K562 (cell line): ENCODE data around the gene COG2.

ENCODE experiments used
- CEBPB ChIP-seq: fragments of 450-650 bp; IDR thresholded peaks from 2 replicates; pipeline ENCODE4 v1.6.1; 2016; ENCODE audit warnings: missing genetic modification characterization, missing compliant biosample characterization
- ETV5 ChIP-seq: sonication (generic); formaldehyde crosslinking; IDR thresholded peaks from 2 replicates; pipeline ENCODE4 v1.4.0; 2020; ENCODE audit warnings: low read depth, mild to moderate bottlenecking, missing genetic modification reagents
- ETV6 ChIP-seq, 3 experiments: fragments of 150-350 bp in 1 of 3; sonication (generic) in 1 of 3; formaldehyde crosslinking in 1 of 3; IDR thresholded peaks; 2 replicates each; pipeline versions ENCODE4 v1.6.1 to v1.8.0; 2014 to 2022; ENCODE audit warnings: borderline replicate concordance in 2 of 3, low read depth in 2 of 3, antibody characterized with exemption in 1 of 3, low read length in 1 of 3, mild to moderate bottlenecking in 1 of 3, missing genetic modification reagents in 1 of 3
- GTF2F1 ChIP-seq: IDR thresholded peaks from 2 replicates; pipeline ENCODE4 v1.6.1; 2011; ENCODE audit warnings: low read depth, low read length, improper control_type of control experiment
- KDM5B ChIP-seq: fragments of 200-600 bp; sonication (generic); IDR thresholded peaks from 2 replicates; pipeline ENCODE4 v1.6.1; 2012; ENCODE audit warnings: low read depth, mild to moderate bottlenecking, moderate library complexity, low read length, control low read depth, inconsistent platforms; ENCODE audit not compliant: insufficient replicate concordance
- TAF7 ChIP-seq: fragments of 450-650 bp; IDR thresholded peaks from 2 replicates; pipeline ENCODE4 v1.6.1; 2016; ENCODE audit warnings: missing genetic modification characterization, missing compliant biosample characterization
- TARDBP ChIP-seq: fragments of 450-650 bp; IDR thresholded peaks from 2 replicates; pipeline ENCODE4 v1.6.1; 2016
- ZFP30 ChIP-seq: fragments of 250-450 bp; sonication (Bioruptor Pico); IDR thresholded peaks from 2 replicates; pipeline ENCODE4 v1.8.0; 2022; ENCODE audit warnings: moderate library complexity, mild to moderate bottlenecking, inconsistent platforms, borderline replicate concordance
- TF ChIP-seq, protein P1 (sequence below), 3 experiments: IDR thresholded peaks in 2 of 3; conservative IDR thresholded peaks in 1 of 3; 2 replicates each; pipeline ENCODE4 v1.5.1; 2011 to 2012; ENCODE audit warnings: low read length in 3 of 3, mild to moderate bottlenecking in 3 of 3, control low read depth in 2 of 3, improper control_type of control experiment in 1 of 3, inconsistent platforms in 1 of 3, low read depth in 1 of 3, mixed read lengths in 1 of 3, moderate library complexity in 1 of 3; ENCODE audit not compliant: insufficient read depth in 2 of 3
- TF ChIP-seq, protein P2 (sequence below): sonication (generic); IDR thresholded peaks from 2 replicates; pipeline ENCODE4 v1.6.1; 2016

DNA sequence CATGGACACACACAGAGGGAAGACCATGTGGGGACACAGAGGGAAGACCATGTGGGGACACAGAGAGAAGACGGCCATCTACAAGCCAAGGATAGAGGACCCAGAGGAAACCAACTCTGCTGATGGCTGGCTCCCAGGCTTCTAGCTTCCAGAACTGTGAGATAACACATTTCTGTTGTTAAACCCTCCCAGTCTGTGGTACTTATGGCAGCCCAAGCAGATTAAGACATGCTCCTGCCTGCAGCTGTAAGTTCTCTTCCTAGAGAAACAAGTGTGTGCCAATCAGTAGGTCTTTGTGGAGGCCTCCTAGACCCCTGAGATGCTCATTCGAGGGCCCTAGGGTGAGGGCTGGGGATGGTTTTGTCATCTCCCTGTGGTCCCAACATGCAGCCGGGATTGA, 69.0 kb downstream of the COG2 start:
- TF ChIP-seq CEBPB (tag) (no peak), TAF7 (tag) (no peak), ETV5 (no peak), KDM5B (no peak), ZFP30 (CRISPR knock-in tag) (no peak), TARDBP (no peak), GTF2F1 (no peak), ETV6 (IDR thresholded peaks at IDR 0.05; ENCODE audit: borderline replicate concordance in 1 of 2, low read depth in 2 of 2, low read length in 1 of 2) (no peak), ETV6 (CRISPR knock-in tag; IDR thresholded peaks at IDR 0.05; ENCODE audit: borderline replicate concordance) (no peak)
- TF ChIP-seq, protein P1, sequence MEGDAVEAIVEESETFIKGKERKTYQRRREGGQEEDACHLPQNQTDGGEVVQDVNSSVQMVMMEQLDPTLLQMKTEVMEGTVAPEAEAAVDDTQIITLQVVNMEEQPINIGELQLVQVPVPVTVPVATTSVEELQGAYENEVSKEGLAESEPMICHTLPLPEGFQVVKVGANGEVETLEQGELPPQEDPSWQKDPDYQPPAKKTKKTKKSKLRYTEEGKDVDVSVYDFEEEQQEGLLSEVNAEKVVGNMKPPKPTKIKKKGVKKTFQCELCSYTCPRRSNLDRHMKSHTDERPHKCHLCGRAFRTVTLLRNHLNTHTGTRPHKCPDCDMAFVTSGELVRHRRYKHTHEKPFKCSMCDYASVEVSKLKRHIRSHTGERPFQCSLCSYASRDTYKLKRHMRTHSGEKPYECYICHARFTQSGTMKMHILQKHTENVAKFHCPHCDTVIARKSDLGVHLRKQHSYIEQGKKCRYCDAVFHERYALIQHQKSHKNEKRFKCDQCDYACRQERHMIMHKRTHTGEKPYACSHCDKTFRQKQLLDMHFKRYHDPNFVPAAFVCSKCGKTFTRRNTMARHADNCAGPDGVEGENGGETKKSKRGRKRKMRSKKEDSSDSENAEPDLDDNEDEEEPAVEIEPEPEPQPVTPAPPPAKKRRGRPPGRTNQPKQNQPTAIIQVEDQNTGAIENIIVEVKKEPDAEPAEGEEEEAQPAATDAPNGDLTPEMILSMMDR (IDR thresholded peaks at IDR 0.05 in 2 of 3, conservative IDR thresholded peaks at IDR 0.05 in 1 of 3; ENCODE audit: insufficient read depth in 2 of 3, low read depth in 1 of 3, low read length in 3 of 3): no peak
- TF ChIP-seq, protein P2, sequence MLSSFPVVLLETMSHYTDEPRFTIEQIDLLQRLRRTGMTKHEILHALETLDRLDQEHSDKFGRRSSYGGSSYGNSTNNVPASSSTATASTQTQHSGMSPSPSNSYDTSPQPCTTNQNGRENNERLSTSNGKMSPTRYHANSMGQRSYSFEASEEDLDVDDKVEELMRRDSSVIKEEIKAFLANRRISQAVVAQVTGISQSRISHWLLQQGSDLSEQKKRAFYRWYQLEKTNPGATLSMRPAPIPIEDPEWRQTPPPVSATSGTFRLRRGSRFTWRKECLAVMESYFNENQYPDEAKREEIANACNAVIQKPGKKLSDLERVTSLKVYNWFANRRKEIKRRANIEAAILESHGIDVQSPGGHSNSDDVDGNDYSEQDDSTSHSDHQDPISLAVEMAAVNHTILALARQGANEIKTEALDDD: no peak
